ENCODE data around the gene RNF40. TPM values are rescaled to one million over a fixed set of nuclear protein-coding genes. Genes with fewer than 3 reads are reported as not detected.
A peak's percentile ranks its signal among the peaks of the same experiment; 100 is the strongest.

The RNF40 gene
- total RNA-seq, 1 experiment from 2014 or later = 85.0 TPM

GRCh38 chr16:30722916-30723315 is 39.2 kb upstream of the RNF40 start:
- CTCF ChIA-PET = interaction anchor here (0.9 to 1.6 kb wide), 2 partner anchors 9 to 25 kb away, joined by 3 to 5 read pairs; partner anchors contain the start of gene PHKG2
- H3K9me3 Mint-ChIP-seq (ENCODE audit: unreplicated experiment) = no peaks in the 10 kb centered on the region
- H3K4me1 Mint-ChIP-seq (ENCODE audit: insufficient read depth, unreplicated experiment) = peaks cover 5% of the 10 kb centered on the region
- BruUV-seq (replicated peaks) = no TSS peak
- peaks cover 91% of the 10 kb centered on the region for H3K36me3 Mint-ChIP-seq (ENCODE audit: insufficient read depth, unreplicated experiment)
- DNase-seq (ENCODE audit: unreplicated experiment) = no peak
- no peak for TF ChIP-seq CTCF (IDR thresholded peaks at IDR 0.05; ENCODE audit: unreplicated experiment)
- H3K4me3 Mint-ChIP-seq (ENCODE audit: unreplicated experiment) = no peak overlapping the region
- no peak overlapping the region for H3K27ac Mint-ChIP-seq (ENCODE audit: low read depth, unreplicated experiment)
- intact Hi-C loops (cut with micrococcal nuclease) = no loop called here
- POLR2A ChIA-PET = interaction anchor here (1.2 kb wide), 1 partner anchor 17 kb away, joined by 4 read pairs; a partner anchor contains a TSS
- H3K27me3 Mint-ChIP-seq (ENCODE audit: insufficient read depth, unreplicated experiment) = no peaks in the 10 kb centered on the region

- TF ChIP-seq CTCF (IDR thresholded peaks at IDR 0.05; ENCODE audit: unreplicated experiment) = no peak
- no peaks in the 10 kb centered on the region for H3K9me3 Mint-ChIP-seq (ENCODE audit: unreplicated experiment)
- no peak overlapping the region for H3K4me3 Mint-ChIP-seq (ENCODE audit: unreplicated experiment)
- no peak for DNase-seq (ENCODE audit: unreplicated experiment)
- intact Hi-C loops (cut with micrococcal nuclease) = no loop called here
- TSS peak; percentile 18 for BruUV-seq (replicated peaks)
- H3K27me3 Mint-ChIP-seq (ENCODE audit: insufficient read depth, unreplicated experiment) = no peaks in the 10 kb centered on the region
- ChIA-PET POLR2A (interaction anchor here (0.6 to 1.7 kb wide), 6 partner anchors 8 to 289 kb away, joined by 4 to 5 read pairs (median 4); partner anchors contain the start of gene PHKG2), CTCF (interaction anchor here (0.7 to 1.2 kb wide), 3 partner anchors 11 to 431 kb away, joined by 3 to 5 read pairs (median 3); no protein-coding TSS in a partner anchor)
- peaks cover 91% of the 10 kb centered on the region for H3K36me3 Mint-ChIP-seq (ENCODE audit: insufficient read depth, unreplicated experiment)
- H3K4me1 Mint-ChIP-seq (ENCODE audit: insufficient read depth, unreplicated experiment) = peaks cover 5% of the 10 kb centered on the region
- H3K27ac Mint-ChIP-seq (ENCODE audit: low read depth, unreplicated experiment) = no peak overlapping the region
Measured at GRCh38 chr16:30723725-30724355, 38.3 kb upstream of the RNF40 start.

- H3K27me3 Mint-ChIP-seq (ENCODE audit: insufficient read depth, unreplicated experiment) = no peaks in the 10 kb centered on the region
- ChIA-PET CTCF (interaction anchor here (0.7 kb wide), 2 partner anchors 28 to 430 kb away, joined by 3 to 4 read pairs; no protein-coding TSS in a partner anchor), POLR2A (interaction anchor here (1.1 to 1.7 kb wide), 3 partner anchors 13 to 23 kb away, joined by 4 to 5 read pairs (median 5); partner anchors contain the start of gene PHKG2)
- DNase-seq (ENCODE audit: unreplicated experiment) = no peak
- H3K36me3 Mint-ChIP-seq (ENCODE audit: insufficient read depth, unreplicated experiment) = peaks cover 90% of the 10 kb centered on the region
- no peak overlapping the region for H3K4me3 Mint-ChIP-seq (ENCODE audit: unreplicated experiment)
- BruUV-seq (replicated peaks) = no TSS peak
- intact Hi-C loops (cut with micrococcal nuclease) = no loop called here
- H3K4me1 Mint-ChIP-seq (ENCODE audit: insufficient read depth, unreplicated experiment) = peaks cover 5% of the 10 kb centered on the region
- H3K9me3 Mint-ChIP-seq (ENCODE audit: unreplicated experiment) = no peaks in the 10 kb centered on the region
- H3K27ac Mint-ChIP-seq (ENCODE audit: low read depth, unreplicated experiment) = peak overlapping the region; percentile 7
- no peak for TF ChIP-seq CTCF (IDR thresholded peaks at IDR 0.05; ENCODE audit: unreplicated experiment)
Measured at GRCh38 chr16:30724641-30725417, 37.3 kb upstream of the RNF40 start.

- no peak for DNase-seq (ENCODE audit: unreplicated experiment)
- no peak for TF ChIP-seq CTCF (IDR thresholded peaks at IDR 0.05; ENCODE audit: unreplicated experiment)
- Mint-ChIP-seq H3K27me3 (ENCODE audit: insufficient read depth, unreplicated experiment) (no peaks in the 10 kb centered on the region), H3K9me3 (ENCODE audit: unreplicated experiment) (no peaks in the 10 kb centered on the region), H3K36me3 (ENCODE audit: insufficient read depth, unreplicated experiment) (peaks cover 90% of the 10 kb centered on the region), H3K4me3 (ENCODE audit: unreplicated experiment) (no peak overlapping the region), H3K4me1 (ENCODE audit: insufficient read depth, unreplicated experiment) (peaks cover 5% of the 10 kb centered on the region), H3K27ac (ENCODE audit: low read depth, unreplicated experiment) (peak overlapping the region; percentile 7)
- BruUV-seq (replicated peaks) = no TSS peak
- ChIA-PET POLR2A (interaction anchor here (1.7 kb wide), 1 partner anchor 12 kb away, joined by 5 read pairs; no protein-coding TSS in a partner anchor), CTCF (interaction anchor here (0.7 kb wide), 1 partner anchor 29 kb away, joined by 4 read pairs; no protein-coding TSS in a partner anchor)
- intact Hi-C loops (cut with micrococcal nuclease) = no loop called here
Measured at GRCh38 chr16:30725418-30725792, 36.7 kb upstream of the RNF40 start.

All from MCF 10A (cell line).